GM19463 (cell line): ENCODE data around the gene SRCIN1.
"Not testable (repeated sequence)": the region's sequence is repeated elsewhere in the genome, so short reads cannot be mapped to it uniquely, and the experiment has no call there.

Experiments
- ATAC-seq: cut with Tn5 transposase; IDR thresholded peaks from one replicate; pipeline ENCODE4 v1.9.1; 2021; ENCODE audit warnings: mild to moderate bottlenecking, moderate library complexity; ENCODE audit not compliant: unreplicated experiment

The SRCIN1 gene

GRCh38 chr17:38605841-38606645 lies at the start of gene SRCIN1:
Gene SRCIN1, minus strand, starts transcription at chr17:38605952. Its CDS starts 247 bp downstream, at chr17:38605705.
- ATAC-seq: no peak

GRCh38 chr17:38654411-38655398 lies 49.0 kb upstream of the SRCIN1 start:
- no peak for ATAC-seq

- no peak for ATAC-seq
These were observed 47.9 kb upstream of the SRCIN1 start for GRCh38 chr17:38653679-38654078.

GRCh38 chr17:38653230-38653629 lies 47.5 kb upstream of the SRCIN1 start:
- no peak for ATAC-seq

GRCh38 chr17:38650653-38651173 lies 45.0 kb upstream of the SRCIN1 start:
- ATAC-seq: not testable (repeated sequence)

- no peak for ATAC-seq
These were observed 32.2 kb upstream of the SRCIN1 start for GRCh38 chr17:38637951-38638350.

- no peak for ATAC-seq
These were observed 30.3 kb upstream of the SRCIN1 start for GRCh38 chr17:38636054-38636453.

GRCh38 chr17:38632334-38632733 lies 26.6 kb upstream of the SRCIN1 start:
- ATAC-seq: no peak

- no peak for ATAC-seq
These were observed 22.7 kb upstream of the SRCIN1 start for GRCh38 chr17:38628441-38628840.

- ATAC-seq: no peak
These were observed 22.2 kb upstream of the SRCIN1 start for GRCh38 chr17:38627957-38628356.

- not testable (repeated sequence) for ATAC-seq
These were observed 21.0 kb upstream of the SRCIN1 start for GRCh38 chr17:38626606-38627226.

GRCh38 chr17:38625482-38625881 lies 19.7 kb upstream of the SRCIN1 start:
- ATAC-seq: no peak

GRCh38 chr17:38624782-38625355 lies 19.1 kb upstream of the SRCIN1 start:
- not testable (repeated sequence) for ATAC-seq

- ATAC-seq: no peak
These were observed 15.8 kb upstream of the SRCIN1 start for GRCh38 chr17:38621538-38621937.

GRCh38 chr17:38620551-38621277 lies 15.0 kb upstream of the SRCIN1 start:
- ATAC-seq: no peak

GRCh38 chr17:38619937-38620550 lies 14.3 kb upstream of the SRCIN1 start:
- no peak for ATAC-seq

GRCh38 chr17:38619451-38619795 lies 13.7 kb upstream of the SRCIN1 start:
- ATAC-seq: no peak

- no peak for ATAC-seq
These were observed 12.4 kb upstream of the SRCIN1 start for GRCh38 chr17:38617967-38618760.
